ENCODE results near the gene CCDC57. TPM values are rescaled to one million over a fixed set of nuclear protein-coding genes. Genes with fewer than 3 reads are reported as not detected.

CCDC57 gene
- total RNA-seq, 4 donors from 2014 or later = 14.8 to 32.0 (median 21.9) TPM

- DNase-seq (ENCODE audit: low spot score) = no peak
- ATAC-seq (ENCODE audit: low FRiP score) = no peak
- no peak for TF ChIP-seq CTCF (IDR thresholded peaks at IDR 0.05)
Observed at GRCh38 chr17:82090549-82091263, 121.9 kb downstream of the CCDC57 start.

GRCh38 chr17:82089723-82090548, 122.7 kb downstream of the CCDC57 start:
- DNase-seq (ENCODE audit: low spot score) = no peak
- TF ChIP-seq CTCF (IDR thresholded peaks at IDR 0.05) = no peak
- no peak for ATAC-seq (ENCODE audit: low FRiP score)

- no peak for TF ChIP-seq CTCF (IDR thresholded peaks at IDR 0.05)
- DNase-seq (ENCODE audit: low spot score) = no peak
- ATAC-seq (ENCODE audit: low FRiP score) = no peak
Observed at GRCh38 chr17:82088838-82089722, 123.6 kb downstream of the CCDC57 start.

GRCh38 chr17:82087961-82088837, 124.4 kb downstream of the CCDC57 start:
- TF ChIP-seq CTCF (IDR thresholded peaks at IDR 0.05) = no peak
- no peak for DNase-seq (ENCODE audit: low spot score)
- ATAC-seq (ENCODE audit: low FRiP score) = no peak

GRCh38 chr17:82086941-82087906, 125.4 kb downstream of the CCDC57 start:
- TF ChIP-seq CTCF (IDR thresholded peaks at IDR 0.05) = no peak
- no peak for DNase-seq (ENCODE audit: low spot score)
- ATAC-seq (ENCODE audit: low FRiP score) = no peak
